GM12872 (cell line): ENCODE measurements around the gene GSTT2B.

Experiments
- TF ChIP-seq, protein P1 (sequence below): IDR thresholded peaks from 3 replicates; pipeline ENCODE4 v1.5.1; 2011; ENCODE audit warnings: low read depth, mild to moderate bottlenecking, low read length, moderate library complexity; ENCODE audit not compliant: insufficient read depth

Gene GSTT2B

GRCh38 chr22:24006207-24006913 is 45.4 kb upstream of the GSTT2B start:
- TF ChIP-seq, protein P1, sequence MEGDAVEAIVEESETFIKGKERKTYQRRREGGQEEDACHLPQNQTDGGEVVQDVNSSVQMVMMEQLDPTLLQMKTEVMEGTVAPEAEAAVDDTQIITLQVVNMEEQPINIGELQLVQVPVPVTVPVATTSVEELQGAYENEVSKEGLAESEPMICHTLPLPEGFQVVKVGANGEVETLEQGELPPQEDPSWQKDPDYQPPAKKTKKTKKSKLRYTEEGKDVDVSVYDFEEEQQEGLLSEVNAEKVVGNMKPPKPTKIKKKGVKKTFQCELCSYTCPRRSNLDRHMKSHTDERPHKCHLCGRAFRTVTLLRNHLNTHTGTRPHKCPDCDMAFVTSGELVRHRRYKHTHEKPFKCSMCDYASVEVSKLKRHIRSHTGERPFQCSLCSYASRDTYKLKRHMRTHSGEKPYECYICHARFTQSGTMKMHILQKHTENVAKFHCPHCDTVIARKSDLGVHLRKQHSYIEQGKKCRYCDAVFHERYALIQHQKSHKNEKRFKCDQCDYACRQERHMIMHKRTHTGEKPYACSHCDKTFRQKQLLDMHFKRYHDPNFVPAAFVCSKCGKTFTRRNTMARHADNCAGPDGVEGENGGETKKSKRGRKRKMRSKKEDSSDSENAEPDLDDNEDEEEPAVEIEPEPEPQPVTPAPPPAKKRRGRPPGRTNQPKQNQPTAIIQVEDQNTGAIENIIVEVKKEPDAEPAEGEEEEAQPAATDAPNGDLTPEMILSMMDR = no peak

DNA sequence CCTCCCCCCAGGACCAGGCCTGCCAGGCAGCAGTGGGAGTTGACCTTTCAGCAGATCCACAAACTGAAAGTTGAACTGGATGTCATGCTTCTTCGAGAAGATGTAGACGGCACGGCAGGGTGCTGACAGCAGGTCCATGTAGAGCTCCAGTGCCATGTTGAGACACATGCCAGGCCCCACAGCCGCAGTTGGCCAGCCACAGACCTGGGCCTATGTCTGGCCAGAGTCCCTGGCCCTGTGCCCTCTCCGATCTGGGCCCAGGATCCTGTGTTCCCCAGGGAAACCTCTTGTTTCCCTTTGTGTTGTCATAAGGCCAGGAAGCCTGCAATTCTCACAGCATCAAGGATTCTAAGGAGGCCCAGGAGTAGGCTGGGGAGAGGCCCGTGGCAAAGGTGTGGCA is 44.2 kb upstream of the GSTT2B start, which contains the start of gene GSTT4:
GSTT4 (minus strand) TSS at position 253 of the 400 bp plus-strand sequence; CDS start at position 156, 97 bp downstream.
- TF ChIP-seq, protein P1 = no peak

DNA sequence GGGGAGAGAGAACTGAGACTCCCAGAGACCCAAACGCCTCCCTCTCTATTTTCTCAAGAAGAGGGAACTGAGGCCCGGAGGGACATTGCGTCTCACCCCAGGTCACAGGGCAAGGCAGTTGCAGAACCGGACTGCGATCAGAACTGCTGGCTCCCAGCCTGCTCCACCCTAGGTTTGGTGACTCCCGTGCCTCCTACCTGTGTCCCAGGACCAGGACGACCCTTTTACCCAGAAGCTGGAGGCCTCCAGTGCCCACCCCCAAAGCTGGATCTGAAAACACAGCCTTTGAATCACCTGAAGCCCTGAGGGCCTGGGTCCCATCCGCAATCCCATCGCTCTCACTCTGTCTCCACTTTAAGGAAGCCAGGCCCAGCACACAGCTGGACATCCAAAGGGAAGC is 42.9 kb upstream of the GSTT2B start:
- TF ChIP-seq, protein P1 = no peak

GRCh38 chr22:24002851-24003250 is 41.9 kb upstream of the GSTT2B start:
- TF ChIP-seq, protein P1 = no peak

DNA sequence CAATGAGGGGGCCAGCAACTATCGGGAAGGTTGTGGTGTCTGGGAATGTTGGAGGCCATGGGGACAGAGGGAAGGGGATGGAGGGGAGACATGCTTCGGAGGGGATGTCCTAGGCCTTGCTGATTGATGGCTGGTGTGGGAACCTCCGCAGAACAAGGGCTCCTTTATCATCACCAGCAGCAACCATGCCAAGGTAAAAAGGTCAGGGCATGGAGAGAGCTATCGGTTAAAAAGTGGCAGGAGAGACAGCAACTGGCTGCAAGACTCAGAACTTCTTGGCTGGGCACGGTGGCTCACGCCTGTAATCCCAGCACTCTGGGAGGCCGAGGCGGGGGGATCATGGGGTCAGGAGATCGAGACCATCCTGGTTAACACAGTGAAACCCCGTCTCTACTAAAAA is 41.3 kb upstream of the GSTT2B start:
- TF ChIP-seq, protein P1 = no peak

DNA sequence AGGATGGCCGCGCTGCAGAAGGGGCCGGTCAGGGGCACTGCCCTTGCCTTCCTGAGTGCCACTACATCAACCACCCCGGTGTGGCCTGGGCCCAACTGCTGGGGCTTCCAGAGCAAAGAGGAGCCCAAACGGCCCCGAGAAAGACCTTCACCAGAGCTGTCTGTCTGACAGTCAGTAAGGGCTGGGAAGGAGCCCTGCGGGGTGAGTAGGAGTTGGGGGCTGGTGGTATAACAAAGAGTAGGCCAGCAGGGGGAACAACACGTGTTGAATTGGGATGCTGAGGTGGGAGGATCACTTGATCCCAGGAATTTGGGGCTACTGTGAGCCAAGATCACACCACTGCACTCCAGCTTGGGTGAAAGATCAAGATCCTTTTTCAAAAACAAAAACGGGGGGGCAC is 40.3 kb upstream of the GSTT2B start:
- TF ChIP-seq, protein P1 = no peak

DNA sequence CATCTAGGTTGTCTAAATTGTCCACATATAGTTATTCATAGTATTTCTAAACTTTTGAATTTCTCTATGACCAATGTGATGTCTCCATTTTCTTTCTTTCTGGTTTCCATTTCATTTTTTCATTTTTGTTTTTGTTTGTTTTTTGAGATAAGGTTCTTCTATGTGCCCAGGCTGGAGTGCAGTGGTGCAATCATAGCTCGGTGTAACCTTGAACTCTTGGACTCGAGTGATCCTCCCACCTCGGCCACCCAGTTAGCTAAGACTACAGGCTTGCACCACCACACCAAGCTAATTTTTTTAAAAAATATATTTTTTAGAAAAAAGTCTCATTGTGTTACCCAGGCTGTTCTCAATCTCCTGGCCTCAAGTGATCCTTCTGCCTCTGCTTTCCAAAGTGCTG is 36.1 kb upstream of the GSTT2B start:
- TF ChIP-seq, protein P1 = no peak
